Hepatic stellate cell (primary cell): ENCODE data around the gene NAA10.
A peak's percentile ranks its signal among the peaks of the same experiment; 100 is the strongest.

Experiments
- DNase-seq: peaks from one replicate; pipeline ENCODE4 v3.0.0; 2011; ENCODE audit warnings: low spot score

Gene NAA10

GRCh38 chrX:153883163-153883843 is 51.5 kb downstream of the NAA10 start:
- no peak for DNase-seq

GRCh38 chrX:153882557-153882956 is 52.3 kb downstream of the NAA10 start:
- DNase-seq, result no peak

GRCh38 chrX:153882086-153882498 is 52.7 kb downstream of the NAA10 start:
- peak; percentile 42 for DNase-seq

- no peak for DNase-seq
These were observed 53.6 kb downstream of the NAA10 start for GRCh38 chrX:153881281-153881680.

GRCh38 chrX:153880440-153880815 is 54.4 kb downstream of the NAA10 start:
- DNase-seq, result no peak

- no peak for DNase-seq
These were observed 54.9 kb downstream of the NAA10 start for GRCh38 chrX:153879741-153880439.
